HG02970 (cell line): Measurements from ENCODE around the gene LRCH1.

Source experiments
- ATAC-seq: cut with Tn5 transposase; IDR thresholded peaks from one replicate; pipeline ENCODE4 v1.9.1; 2021; ENCODE audit warnings: mild to moderate bottlenecking, moderate library complexity, moderate number of reproducible peaks; ENCODE audit not compliant: unreplicated experiment, low FRiP score

Gene LRCH1

GRCh38 chr13:46587807-46588418, 34.9 kb downstream of the LRCH1 start:
- ATAC-seq = peak; percentile 50

DNA sequence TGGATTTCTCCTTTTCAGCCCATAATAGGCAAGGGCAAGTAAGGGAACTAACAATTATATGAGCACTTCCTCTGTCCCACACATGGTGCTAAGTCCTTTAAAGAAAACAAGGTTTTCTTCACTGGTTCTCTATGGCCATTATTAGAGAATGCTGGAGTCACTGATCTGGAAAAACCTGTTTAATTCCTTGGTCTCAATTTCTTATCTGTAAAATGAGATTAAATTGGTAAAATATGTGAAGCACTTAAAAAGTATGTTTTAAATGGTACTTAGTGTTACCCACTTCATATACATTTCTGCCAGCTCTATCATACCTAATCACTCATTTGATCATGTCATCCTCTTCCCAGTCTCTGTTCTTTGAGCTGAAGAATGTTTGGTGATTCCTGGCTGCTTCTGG, 39.4 kb downstream of the LRCH1 start:
- ATAC-seq = no peak

DNA sequence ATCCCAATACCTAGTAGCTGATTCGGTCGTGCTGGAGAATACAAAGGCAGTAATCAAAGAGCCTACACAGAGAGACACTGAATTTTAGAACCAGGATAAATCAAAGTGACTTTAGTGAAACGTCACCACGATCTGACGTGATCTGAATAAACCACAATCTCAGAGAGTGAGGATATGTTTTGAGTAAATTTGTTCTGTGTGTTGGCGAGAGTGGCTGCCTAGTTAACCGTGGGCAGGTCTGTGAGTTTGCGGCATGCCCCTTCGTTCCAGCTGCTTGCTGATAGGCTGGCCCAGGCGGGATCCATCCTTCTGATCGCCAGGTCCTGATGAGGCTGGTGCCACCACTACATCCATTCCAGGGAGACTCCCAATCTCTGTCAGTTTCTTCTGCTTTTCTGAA, 40.4 kb downstream of the LRCH1 start:
- ATAC-seq = no peak

DNA sequence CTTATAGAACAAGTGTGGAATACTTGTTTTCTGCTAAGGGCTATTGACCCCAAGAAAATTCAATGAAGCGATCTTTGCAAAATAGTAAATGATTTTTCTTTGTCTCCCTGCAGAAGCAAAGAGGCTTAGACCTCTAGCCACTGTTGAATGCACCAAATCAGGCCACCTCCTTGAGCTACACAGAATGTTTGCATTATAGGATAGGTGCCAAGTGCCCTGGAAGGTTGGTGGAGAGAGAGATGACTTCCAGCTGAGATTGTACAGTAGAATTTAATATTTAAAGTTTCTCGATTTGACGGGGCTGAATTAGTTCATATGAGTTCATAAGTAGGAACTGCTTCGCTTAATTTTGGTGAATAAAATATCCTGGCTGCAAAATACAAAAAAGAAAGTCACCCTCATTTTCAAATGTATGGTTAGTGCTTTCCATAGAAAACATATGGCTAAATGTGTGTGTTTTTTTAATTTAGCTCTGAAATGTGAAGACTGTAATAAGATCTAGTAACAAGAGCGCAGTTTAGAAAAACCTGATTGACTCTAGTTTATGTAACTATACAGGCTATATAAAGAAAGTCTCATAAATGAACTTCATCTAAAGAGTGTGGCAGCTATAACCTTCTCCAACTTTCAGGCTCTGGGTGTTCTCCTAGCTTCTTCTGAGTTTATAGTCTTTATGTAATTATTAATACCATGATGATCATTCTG, 41.6 kb downstream of the LRCH1 start:
- ATAC-seq = no peak

DNA sequence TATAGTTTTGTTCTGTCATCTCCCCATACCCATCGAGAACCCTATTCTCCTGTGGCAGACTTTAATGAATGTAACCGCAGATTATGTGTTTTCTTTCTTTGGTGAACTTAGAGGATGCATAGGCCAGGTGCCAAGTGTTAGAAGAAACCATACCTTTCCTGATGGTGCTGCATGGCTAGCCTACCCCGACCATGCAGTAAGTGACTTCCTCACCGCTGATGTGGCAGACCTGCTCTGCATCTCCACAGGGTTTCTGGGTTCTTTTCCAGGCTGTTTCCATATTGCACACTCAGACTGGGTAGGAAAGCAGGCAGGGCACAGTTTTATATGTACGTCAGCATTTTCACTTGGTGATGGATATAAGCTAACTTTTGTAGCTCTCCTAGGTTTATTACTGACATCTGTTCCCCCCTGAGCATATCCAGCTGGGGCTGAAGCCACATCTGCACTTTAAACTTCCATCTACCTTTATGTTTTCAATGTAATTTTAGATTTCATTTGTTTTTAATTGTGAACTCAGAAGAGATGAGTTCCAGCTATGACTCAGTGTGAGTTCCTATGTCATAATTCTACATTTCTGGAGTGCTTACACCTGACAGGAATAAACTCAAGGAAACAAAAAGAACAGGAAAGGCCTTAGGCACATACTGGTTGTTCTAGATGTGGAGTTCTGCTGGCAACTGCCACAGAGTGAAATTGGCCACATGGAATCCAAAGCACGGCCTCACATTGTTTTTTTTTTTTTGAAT, 42.3 kb downstream of the LRCH1 start:
- ATAC-seq = no peak

DNA sequence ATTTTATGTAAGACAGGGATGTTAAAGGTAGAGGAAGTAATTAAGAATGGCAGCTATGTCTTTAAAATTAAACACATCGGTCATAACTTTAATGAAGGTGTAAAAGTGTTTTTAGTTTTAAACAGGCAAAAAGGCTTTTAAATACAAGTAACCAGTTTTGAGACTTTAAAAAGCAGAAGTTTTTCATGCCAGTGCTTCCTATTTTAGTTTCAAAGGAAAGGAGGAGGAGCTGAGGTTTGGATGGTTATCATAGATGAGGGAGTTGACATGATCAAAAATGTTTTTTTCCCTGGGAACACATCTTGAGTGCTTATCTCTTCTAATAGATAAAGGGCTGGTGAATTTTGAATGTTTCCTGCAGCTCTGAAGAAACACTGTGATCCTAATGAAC, 42.9 kb downstream of the LRCH1 start:
- ATAC-seq = no peak

- ATAC-seq = no peak
Measured at GRCh38 chr13:46596466-46596865, 43.5 kb downstream of the LRCH1 start.

GRCh38 chr13:46598140-46598819, 45.3 kb downstream of the LRCH1 start:
- no peak for ATAC-seq

DNA sequence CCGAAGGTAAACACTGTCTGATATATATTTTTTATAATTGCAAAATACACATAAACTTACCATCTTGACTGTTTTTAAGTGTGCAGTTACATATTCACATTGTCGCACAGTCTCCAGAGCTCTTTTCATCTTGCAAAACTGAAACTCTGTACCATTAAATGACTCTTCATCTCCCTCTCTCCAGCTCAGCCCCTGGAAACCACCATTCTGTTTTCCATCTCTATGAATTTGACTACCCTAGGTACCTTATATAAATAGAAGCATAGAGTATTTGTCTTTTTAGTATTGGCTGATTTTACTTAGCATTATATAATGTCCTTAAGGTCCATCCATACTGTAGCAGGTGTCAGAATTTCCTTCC, 45.8 kb downstream of the LRCH1 start:
- ATAC-seq = no peak

GRCh38 chr13:46600943-46601311, 48.0 kb downstream of the LRCH1 start:
- ATAC-seq = no peak

DNA sequence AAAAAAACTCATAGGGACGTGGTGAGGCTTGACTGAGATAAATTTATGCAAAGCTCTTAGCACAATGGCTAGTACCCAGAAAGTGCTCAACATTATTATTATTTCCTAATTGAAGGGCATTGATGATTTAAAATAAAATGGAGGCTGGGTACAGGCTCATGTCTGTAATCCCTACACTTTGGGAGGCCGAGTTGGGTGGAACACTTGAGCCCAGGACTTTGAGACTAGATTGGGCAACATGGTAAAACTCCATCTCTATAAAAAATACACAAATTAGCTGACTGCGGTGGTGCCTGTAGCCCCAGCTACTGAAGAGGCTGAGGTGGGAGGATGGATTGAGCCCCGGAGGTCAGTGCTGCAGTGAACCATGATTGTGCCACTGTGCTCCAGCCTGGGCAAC, 49.6 kb downstream of the LRCH1 start:
- ATAC-seq = no peak

- ATAC-seq = no peak
Measured at GRCh38 chr13:46603165-46603603, 50.2 kb downstream of the LRCH1 start.

GRCh38 chr13:46604226-46604990, 51.4 kb downstream of the LRCH1 start:
- no peak for ATAC-seq

DNA sequence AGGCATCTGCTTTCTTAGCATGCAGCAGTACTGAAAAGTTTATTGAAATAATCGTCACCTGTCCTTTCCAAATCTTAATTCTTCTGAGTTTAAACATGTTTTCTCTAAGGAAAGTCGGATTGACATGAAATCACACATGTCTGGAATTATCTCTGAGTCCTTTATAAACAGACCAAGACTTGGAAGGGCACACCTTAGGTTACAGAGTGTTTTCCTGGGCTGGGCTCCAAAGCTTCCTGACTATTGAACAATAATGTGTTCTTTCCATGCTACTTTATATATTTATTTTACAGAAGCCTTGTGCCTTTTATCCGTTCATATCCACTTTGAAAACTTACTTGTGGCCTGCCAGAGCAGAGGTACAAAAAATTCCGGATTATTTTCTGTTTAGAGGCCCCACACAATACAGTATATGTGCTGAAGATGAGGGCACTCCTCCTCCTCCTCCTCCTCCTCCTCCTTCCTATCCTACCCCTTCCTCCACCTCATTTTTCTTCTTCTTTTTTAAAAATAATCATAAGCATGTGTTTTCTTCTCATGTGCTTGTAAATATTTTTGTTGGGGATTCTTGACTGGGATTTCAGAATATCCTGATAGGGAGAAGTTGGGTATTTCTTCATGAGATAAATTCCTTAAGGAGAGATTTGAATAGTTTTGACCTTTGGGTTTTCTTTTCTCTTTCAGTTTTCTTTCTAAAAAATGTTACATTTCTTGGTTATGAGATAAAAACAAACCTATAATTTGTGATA, 52.3 kb downstream of the LRCH1 start:
- ATAC-seq = no peak

GRCh38 chr13:46605825-46606554, 53.0 kb downstream of the LRCH1 start:
- no peak for ATAC-seq

GRCh38 chr13:46606970-46607369, 54.0 kb downstream of the LRCH1 start:
- no peak for ATAC-seq

DNA sequence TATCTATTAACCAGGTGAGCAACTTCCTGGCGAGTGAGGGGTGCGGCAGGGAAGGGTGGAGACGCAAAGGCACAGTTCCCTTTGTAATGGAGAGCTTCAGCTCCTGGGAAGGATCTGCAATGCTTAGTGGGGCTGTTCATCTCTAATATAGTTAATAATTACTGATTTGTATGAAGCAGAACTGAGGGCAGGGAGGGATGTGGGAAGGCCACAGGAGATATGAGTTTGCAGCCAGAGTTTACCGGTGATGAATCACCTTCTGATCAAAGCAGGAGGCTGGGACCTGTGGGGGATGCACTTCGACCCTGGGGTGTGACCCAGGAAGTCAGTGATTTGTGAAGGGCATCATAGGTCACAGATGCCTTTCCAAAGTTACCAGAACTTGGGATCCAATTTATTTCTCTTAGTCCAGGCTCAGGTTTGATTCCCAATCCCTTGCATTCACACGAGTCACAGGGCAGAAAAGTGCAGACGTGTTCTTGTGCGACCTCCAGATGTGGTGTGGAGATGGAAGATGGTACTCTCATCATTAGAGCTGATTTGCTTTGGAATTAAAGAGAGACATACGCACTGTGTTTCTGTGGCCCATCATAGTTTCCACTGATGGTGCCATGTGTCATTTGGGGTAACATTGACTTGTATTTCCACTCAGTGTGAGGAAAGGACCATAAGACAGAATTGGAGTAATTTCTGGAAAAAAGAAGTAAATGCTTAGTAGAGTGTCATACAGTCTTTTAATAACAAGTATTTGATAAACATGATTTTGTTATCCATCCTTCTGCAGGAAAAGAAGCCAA, 55.0 kb downstream of the LRCH1 start:
- peak; percentile 34 for ATAC-seq

DNA sequence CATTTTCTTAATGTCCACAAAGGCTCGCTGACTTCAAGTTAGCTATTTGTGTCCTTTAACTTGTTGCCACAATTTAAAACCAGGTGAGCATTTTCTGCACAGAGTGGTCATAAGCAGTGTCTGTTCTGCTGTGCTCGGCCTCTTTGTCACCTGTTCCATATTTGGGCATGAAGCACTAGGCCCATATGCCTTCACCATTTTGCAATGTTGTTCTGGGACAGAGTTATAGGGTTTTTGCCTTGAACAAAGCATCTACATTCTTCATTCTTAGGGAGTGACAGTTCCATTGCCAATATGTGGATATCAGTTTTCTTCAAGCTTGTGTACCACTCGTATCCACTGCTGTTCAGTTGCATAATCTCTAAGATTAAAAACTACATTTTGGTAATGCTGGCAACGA, 56.1 kb downstream of the LRCH1 start:
- ATAC-seq = no peak
